Muscle layer of duodenum (tissue), 2 donors: Measurements from ENCODE around the gene HIP1R.

Source experiments
- H3K27ac ChIP-seq: one replicate; pipeline ENCODE4 v1.7.0; 2013; ENCODE audit warnings: mild to moderate bottlenecking, low read length
- H3K27me3 ChIP-seq: one replicate; pipeline ENCODE4 v1.7.0; 2013; ENCODE audit warnings: low read depth, mild to moderate bottlenecking, control low read depth, low read length
- H3K36me3 ChIP-seq, 2 donors: one replicate each; pipeline ENCODE4 v1.7.0; 2013; ENCODE audit warnings: low read length in 2 of 2, control low read depth in 1 of 2, mild to moderate bottlenecking in 1 of 2; ENCODE audit not compliant: insufficient read depth in 2 of 2, control insufficient read depth in 1 of 2
- H3K4me1 ChIP-seq, 2 donors: one replicate each; pipeline ENCODE4 v1.7.0; 2013; ENCODE audit warnings: low read length in 2 of 2, mild to moderate bottlenecking in 2 of 2, control low read depth in 1 of 2, moderate library complexity in 1 of 2; ENCODE audit not compliant: insufficient read depth in 2 of 2, control insufficient read depth in 1 of 2
- H3K4me3 ChIP-seq, 2 donors: one replicate each; pipeline ENCODE4 v1.7.0; 2013; ENCODE audit warnings: low read length in 2 of 2, low read depth in 1 of 2, mild to moderate bottlenecking in 1 of 2
- H3K9me3 ChIP-seq, 2 donors: one replicate each; pipeline ENCODE4 v1.7.0; 2013; ENCODE audit warnings: low read length in 2 of 2, control low read depth in 1 of 2, mild to moderate bottlenecking in 1 of 2; ENCODE audit not compliant: control insufficient read depth in 1 of 2
- donor health status: healthy.

HIP1R gene

GRCh38 chr12:122811777-122812176 is 23.5 kb upstream of the HIP1R start:
- H3K9me3 ChIP-seq, result no peaks in the 10 kb centered on the region

GRCh38 chr12:122813310-122813713 is 21.9 kb upstream of the HIP1R start:
- Histone ChIP-seq H3K27me3 (no peaks in the 10 kb centered on the region), H3K4me1 (no peaks in the 10 kb centered on the region), H3K9me3 (no peaks in the 10 kb centered on the region), H3K27ac (no peak overlapping the region), H3K36me3 (no peaks in the 10 kb centered on the region), H3K4me3 (no peak overlapping the region)

More at GRCh38 chr12:122811777-122812176, 23.5 kb upstream of the HIP1R start:
- Histone ChIP-seq H3K27ac (no peak overlapping the region), H3K36me3 (no peaks in the 10 kb centered on the region), H3K27me3 (no peaks in the 10 kb centered on the region), H3K4me1 (no peaks in the 10 kb centered on the region), H3K4me3 (no peak overlapping the region)

DNA sequence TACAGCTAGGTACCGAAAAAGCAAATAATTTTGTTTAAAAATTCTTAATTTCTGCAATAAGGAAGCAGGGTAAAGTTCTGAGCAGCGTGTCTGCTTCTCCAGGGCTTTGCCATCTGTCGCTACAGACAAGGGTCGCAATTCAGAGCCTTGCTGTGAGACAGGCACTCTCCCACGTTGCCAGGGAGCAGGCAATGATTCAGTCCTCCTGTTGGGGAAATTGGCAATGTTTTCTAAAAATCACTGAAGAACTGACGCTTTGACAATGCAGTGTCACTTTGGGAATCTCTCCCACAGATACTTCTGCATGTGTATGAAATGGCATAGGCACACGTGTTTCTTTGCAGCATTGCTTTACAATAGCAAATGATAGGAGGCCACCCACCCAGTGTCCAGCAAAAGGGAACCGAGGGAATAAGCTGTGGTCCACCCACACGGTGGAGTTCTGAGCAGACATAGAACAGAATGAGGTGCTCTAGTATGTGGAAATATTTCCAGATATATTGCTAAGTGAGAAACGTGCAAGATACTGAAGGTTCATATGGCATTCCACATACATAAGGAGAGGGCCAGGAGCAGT is 16.0 kb upstream of the HIP1R start:
- no peaks in the 10 kb centered on the region for H3K36me3 ChIP-seq
- no peak overlapping the region for H3K4me3 ChIP-seq
- H3K4me1 ChIP-seq, result no peaks in the 10 kb centered on the region
- H3K9me3 ChIP-seq, result no peaks in the 10 kb centered on the region
- H3K27ac ChIP-seq, result no peak overlapping the region
- H3K27me3 ChIP-seq, result no peaks in the 10 kb centered on the region

DNA sequence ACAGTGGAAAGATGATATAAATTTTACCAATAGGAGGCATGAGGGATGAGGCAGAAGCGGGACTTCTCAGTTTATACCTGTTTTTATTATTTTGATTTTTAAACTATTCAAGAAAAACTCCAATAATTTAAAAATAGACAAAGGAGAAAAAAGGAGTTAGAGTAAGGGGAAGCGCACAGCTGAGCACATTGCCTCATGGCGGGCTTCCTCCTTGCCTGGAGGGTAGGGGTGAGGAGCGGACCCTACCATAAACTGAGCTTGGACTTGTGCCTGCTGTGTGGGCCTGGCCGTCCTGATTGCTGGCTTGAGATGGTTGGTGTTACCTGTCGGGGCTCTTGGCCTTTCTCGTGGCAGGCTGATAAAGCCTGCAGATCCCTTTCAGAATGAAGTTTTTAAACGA is 15.1 kb upstream of the HIP1R start:
- Histone ChIP-seq H3K4me3 (no peak overlapping the region), H3K9me3 (no peaks in the 10 kb centered on the region), H3K4me1 (no peaks in the 10 kb centered on the region), H3K27me3 (no peaks in the 10 kb centered on the region), H3K36me3 (no peaks in the 10 kb centered on the region), H3K27ac (no peak overlapping the region)

GRCh38 chr12:122820838-122821271 is 14.4 kb upstream of the HIP1R start:
- H3K27ac ChIP-seq, result no peak overlapping the region
- H3K9me3 ChIP-seq, result no peaks in the 10 kb centered on the region
- no peaks in the 10 kb centered on the region for H3K4me1 ChIP-seq
- H3K27me3 ChIP-seq, result no peaks in the 10 kb centered on the region
- no peak overlapping the region for H3K4me3 ChIP-seq
- H3K36me3 ChIP-seq, result no peaks in the 10 kb centered on the region

DNA sequence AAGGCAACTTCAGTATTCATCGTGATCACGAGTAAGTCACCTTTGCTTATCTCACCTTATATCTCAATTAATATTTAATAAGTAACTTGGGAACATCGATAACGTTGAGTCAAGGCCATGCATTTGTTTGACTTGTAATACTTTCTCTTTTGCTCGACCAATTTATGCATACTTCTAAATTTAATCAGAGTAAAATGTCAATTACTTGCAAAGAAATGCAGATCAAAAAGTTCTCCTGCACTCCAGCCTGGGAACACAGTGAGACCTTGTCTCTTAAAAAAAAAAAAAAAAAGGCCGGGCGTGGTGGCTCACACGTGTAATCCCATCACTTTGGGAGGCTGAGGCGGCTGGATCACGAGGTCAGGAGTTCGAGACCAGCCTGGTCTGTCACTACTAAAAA is 11.8 kb upstream of the HIP1R start:
- H3K9me3 ChIP-seq, result no peaks in the 10 kb centered on the region
- no peaks in the 10 kb centered on the region for H3K36me3 ChIP-seq
- H3K4me3 ChIP-seq, result no peak overlapping the region
- H3K27ac ChIP-seq, result no peak overlapping the region
- H3K27me3 ChIP-seq, result no peaks in the 10 kb centered on the region
- H3K4me1 ChIP-seq, result peaks cover 0 to 3% of the 10 kb centered on the region in 2 donors

DNA sequence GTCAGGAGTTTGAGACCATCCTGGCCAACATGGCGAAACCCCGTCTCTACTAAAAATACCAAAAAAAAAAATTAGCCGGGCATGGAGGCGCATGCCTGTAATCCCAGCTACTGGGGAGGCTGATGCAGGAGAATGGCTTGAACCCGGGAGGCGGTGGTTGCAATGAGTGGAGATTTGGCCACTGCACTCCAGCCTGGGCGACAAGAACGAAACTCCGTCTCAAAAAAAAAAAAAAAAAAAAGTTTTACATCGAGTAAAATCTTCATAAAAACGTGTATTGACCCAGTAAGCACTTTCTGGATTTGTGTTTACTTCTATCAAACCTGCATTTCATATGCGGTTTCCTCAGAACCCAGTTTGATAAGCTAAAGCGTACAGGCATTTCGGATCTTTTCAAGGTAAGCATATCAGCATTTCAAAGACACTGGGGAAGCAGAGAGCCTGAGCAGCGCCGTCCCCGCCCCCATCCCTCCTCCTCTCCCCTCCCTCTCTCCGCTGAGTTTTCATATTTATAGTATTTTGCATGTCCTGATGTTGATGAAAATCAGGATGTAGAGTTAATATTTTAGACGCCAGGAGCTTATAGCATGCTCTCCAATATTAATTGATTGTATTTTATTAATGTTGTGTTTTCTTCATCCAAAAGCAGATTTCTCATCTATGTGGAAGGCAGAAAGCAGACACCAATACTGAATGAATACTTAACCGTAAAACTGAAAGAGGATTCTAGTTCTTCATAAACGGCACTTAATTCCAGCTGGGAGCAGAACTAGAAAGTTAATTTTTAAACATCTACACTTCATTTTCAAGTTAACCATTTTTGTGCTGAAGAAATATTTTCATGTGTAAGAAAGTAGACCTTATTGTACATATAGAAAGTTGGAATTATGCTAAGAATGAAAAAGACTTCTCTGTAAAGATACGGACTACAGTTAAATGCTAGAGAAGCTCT is 9.2 kb upstream of the HIP1R start:
- Histone ChIP-seq H3K27me3 (no peaks in the 10 kb centered on the region), H3K4me1 (peaks cover 0 to 3% of the 10 kb centered on the region in 2 donors), H3K9me3 (no peaks in the 10 kb centered on the region), H3K27ac (no peak overlapping the region), H3K36me3 (no peaks in the 10 kb centered on the region), H3K4me3 (peak overlapping the region; percentile 53 to 63)

DNA sequence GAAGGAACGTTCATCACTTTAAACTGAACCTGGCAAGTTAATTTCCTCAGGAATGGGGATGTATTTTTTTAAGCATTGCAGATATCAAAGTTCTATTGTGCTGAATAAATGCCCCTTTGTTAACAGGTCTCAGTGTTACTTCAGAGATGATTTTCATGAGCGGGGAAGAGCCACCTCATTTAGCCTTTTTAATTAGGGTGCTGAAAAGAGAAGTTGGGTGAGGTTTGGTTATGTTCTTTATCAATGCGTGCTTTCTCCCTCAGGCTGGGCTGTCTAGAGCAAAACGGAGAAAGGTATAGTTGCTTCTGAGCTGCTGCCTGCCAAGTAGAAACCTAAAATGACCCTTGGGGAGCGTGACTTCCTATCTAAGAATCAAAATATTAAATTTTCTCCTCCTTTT is 8.0 kb upstream of the HIP1R start:
- H3K9me3 ChIP-seq, result no peaks in the 10 kb centered on the region
- no peak overlapping the region for H3K4me3 ChIP-seq
- no peaks in the 10 kb centered on the region for H3K36me3 ChIP-seq
- no peak overlapping the region for H3K27ac ChIP-seq
- peaks cover 0 to 3% of the 10 kb centered on the region in 2 donors for H3K4me1 ChIP-seq
- H3K27me3 ChIP-seq, result no peaks in the 10 kb centered on the region

- Histone ChIP-seq H3K9me3 (no peaks in the 10 kb centered on the region), H3K4me1 (peaks cover 3 to 6% of the 10 kb centered on the region in 2 donors), H3K36me3 (no peaks in the 10 kb centered on the region), H3K4me3 (no peak overlapping the region), H3K27me3 (no peaks in the 10 kb centered on the region), H3K27ac (no peak overlapping the region)
Measured at GRCh38 chr12:122830517-122831214, 4.6 kb upstream of the HIP1R start.

GRCh38 chr12:122834104-122834920 is 945 bp upstream of the HIP1R start:
- peak overlapping the region; percentile 45 for H3K27ac ChIP-seq
- peaks cover 0 to 11% of the 10 kb centered on the region in 2 donors for H3K4me1 ChIP-seq
- H3K36me3 ChIP-seq, result no peaks in the 10 kb centered on the region
- H3K4me3 ChIP-seq, result peak overlapping the region; percentile 66 to 72
- no peaks in the 10 kb centered on the region for H3K9me3 ChIP-seq
- H3K27me3 ChIP-seq, result no peaks in the 10 kb centered on the region

DNA sequence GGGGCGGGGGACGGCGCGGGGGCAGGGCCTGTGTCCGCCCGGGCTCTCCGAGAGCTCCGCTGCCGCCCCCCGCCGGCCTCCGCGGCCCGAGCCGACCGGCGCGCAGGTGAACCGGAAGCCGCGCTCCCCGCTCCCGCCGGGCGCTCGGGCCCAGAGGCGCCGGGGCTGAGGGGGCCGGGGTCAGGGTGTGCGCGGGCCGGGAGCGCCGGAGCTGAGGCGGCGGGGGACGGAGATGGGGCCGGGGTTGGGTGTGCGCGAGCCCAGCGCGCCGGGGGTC is 431 bp downstream of the HIP1R start:
- Histone ChIP-seq H3K4me3 (peak overlapping the region; percentile 71 to 91), H3K36me3 (no peaks in the 10 kb centered on the region), H3K27ac (no peak overlapping the region), H3K4me1 (peaks cover 0 to 11% of the 10 kb centered on the region in 2 donors), H3K27me3 (no peaks in the 10 kb centered on the region), H3K9me3 (no peaks in the 10 kb centered on the region)
